SU-DHL-6 (cell line): Measurements from ENCODE around the gene MCM3.

ENCODE experiments used
- EZH2phosphoT487 ChIP-seq: fragments of 200-600 bp; sonication (generic), shearing (Covaris generic); conservative IDR thresholded peaks from 2 replicates; pipeline ENCODE4 v1.6.1; 2018; ENCODE audit warnings: mild to moderate bottlenecking, antibody characterized with exemption, low read length, moderate library complexity, mixed read lengths
- TF ChIP-seq, protein P1 (sequence below): fragments of 200-600 bp; sonication (generic); IDR thresholded peaks from one replicate; pipeline ENCODE4 v1.5.1; 2017; ENCODE audit warnings: antibody characterized with exemption, mild to moderate bottlenecking, low read length, moderate library complexity; ENCODE audit not compliant: insufficient read depth, poor library complexity, severe bottlenecking

DNA sequence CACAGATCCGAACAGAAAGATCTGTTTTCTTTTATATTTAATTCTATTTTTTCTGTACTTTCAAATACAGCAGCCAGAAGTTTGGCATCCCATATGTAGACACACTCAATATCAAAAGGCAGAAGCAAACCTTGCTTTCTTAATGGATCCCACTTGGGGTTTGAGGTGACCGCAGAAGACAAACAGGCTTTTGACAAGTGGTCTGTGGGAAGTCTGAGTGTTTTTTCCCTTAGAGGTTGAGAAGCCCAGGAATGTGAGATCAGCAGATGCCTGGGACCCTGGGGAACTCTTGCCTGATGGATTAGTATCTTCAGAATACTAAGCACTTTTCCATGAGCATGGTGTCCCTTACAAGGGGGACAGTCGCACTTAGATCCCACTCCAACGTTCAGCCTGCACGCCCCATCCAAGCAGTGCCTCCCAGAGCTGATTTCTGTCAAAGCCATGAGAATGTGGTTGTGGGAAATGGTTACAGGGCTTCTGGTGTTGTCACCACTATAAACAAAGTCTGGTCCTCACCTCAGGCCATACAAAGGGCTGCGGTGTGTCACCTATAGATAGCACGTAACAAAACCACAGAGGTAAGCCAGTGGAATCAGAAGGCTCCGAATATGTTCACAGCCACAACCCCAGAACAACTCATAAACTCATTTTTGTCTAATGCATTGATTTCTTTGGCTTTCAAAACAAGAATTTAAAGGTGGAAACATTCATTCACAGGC is 53.0 kb downstream of the MCM3 start:
- TF ChIP-seq, protein P1, sequence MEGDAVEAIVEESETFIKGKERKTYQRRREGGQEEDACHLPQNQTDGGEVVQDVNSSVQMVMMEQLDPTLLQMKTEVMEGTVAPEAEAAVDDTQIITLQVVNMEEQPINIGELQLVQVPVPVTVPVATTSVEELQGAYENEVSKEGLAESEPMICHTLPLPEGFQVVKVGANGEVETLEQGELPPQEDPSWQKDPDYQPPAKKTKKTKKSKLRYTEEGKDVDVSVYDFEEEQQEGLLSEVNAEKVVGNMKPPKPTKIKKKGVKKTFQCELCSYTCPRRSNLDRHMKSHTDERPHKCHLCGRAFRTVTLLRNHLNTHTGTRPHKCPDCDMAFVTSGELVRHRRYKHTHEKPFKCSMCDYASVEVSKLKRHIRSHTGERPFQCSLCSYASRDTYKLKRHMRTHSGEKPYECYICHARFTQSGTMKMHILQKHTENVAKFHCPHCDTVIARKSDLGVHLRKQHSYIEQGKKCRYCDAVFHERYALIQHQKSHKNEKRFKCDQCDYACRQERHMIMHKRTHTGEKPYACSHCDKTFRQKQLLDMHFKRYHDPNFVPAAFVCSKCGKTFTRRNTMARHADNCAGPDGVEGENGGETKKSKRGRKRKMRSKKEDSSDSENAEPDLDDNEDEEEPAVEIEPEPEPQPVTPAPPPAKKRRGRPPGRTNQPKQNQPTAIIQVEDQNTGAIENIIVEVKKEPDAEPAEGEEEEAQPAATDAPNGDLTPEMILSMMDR, result no peak
- TF ChIP-seq EZH2phosphoT487, result no peak
